AG04449 (cell line): ENCODE results near the gene ERVW-1.

ENCODE experiments used
- CTCF ChIA-PET: fragments of 350-600 bp; formaldehyde crosslinking; extraction: SDS; loops from one replicate; lab custom pipeline; 2021; ENCODE audit warnings: antibody characterized with exemption; lab: Yijun Ruan, JAX
- POLR2A ChIA-PET: fragments of 400-600, 350-600 bp; formaldehyde crosslinking; extraction: SDS; loops from one replicate; lab custom pipeline; 2020; ENCODE audit warnings: antibody characterized with exemption, inconsistent platforms; lab: Yijun Ruan, JAX
- DNase-seq: peaks from one replicate; pipeline ENCODE4 v3.0.0-alpha.2; 2010; ENCODE audit warnings: low read depth, low spot score
- H3K4me3 ChIP-seq: 2 replicates; pipeline ENCODE4 v1.5.1; 2011; ENCODE audit warnings: low read depth, mild to moderate bottlenecking, control low read depth, low read length
- TF ChIP-seq, protein P1 (sequence below): IDR thresholded peaks from one replicate; pipeline ENCODE4 v1.5.1; 2011; ENCODE audit warnings: mild to moderate bottlenecking, moderate library complexity, low read length, control low read depth, inconsistent platforms; ENCODE audit not compliant: insufficient read depth; ENCODE audit errors: missing control alignments

Gene ERVW-1

DNA sequence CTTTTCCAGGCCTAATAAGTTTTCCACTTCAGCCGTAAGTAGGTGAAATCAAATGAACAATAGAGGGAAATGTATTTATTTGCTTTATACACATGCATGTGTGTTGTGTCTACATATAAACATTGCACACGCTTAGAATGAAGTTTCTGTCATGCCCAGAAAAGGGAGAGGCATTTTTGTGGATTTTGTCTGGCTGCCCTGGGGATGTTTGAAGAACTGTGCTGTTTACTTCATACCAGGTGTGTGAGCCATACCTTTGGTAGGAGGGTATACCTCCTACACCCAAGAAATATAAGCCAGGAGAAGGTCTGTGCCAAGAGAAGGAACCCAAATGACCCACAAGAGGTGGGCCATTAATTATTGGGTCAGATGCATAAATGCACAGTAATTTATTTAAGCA, 17.6 kb downstream of the ERVW-1 start:
- POLR2A ChIA-PET, result interaction anchor here (1.5 kb wide), 1 partner anchor 13 kb away, joined by 7 read pairs; the partner anchor contains the start of gene GATAD1
- TF ChIP-seq, protein P1, sequence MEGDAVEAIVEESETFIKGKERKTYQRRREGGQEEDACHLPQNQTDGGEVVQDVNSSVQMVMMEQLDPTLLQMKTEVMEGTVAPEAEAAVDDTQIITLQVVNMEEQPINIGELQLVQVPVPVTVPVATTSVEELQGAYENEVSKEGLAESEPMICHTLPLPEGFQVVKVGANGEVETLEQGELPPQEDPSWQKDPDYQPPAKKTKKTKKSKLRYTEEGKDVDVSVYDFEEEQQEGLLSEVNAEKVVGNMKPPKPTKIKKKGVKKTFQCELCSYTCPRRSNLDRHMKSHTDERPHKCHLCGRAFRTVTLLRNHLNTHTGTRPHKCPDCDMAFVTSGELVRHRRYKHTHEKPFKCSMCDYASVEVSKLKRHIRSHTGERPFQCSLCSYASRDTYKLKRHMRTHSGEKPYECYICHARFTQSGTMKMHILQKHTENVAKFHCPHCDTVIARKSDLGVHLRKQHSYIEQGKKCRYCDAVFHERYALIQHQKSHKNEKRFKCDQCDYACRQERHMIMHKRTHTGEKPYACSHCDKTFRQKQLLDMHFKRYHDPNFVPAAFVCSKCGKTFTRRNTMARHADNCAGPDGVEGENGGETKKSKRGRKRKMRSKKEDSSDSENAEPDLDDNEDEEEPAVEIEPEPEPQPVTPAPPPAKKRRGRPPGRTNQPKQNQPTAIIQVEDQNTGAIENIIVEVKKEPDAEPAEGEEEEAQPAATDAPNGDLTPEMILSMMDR, result no peak

DNA sequence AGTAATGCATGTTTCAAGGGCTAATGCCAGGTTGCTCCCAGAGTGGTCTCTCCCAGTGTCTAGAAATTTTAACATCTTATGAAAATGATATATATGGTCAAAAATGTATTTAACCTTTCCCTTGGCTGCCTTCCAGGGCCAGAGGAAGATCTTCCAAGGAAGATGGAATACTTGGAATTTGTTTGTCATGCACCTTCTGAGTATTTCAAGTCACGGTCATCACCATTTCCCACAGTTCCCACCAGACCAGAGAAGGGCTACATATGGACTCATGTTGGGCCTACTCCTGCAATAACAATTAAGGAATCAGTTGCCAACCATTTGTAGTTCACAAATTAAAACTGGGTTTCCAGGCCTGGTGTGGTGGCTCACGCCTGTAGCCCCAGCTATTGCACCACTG, 21.5 kb downstream of the ERVW-1 start:
- CTCF ChIA-PET, result interaction anchor here (0.8 to 3.0 kb wide), 3 partner anchors 9 to 626 kb away, joined by 3 to 25 read pairs (median 3); partner anchors contain the start of gene GATAD1

More for the DNA sequence above, 17.6 kb downstream of the ERVW-1 start:
- no peak for DNase-seq
- no peak overlapping the region for H3K4me3 ChIP-seq
- CTCF ChIA-PET, result interaction anchor here (1.0 to 2.7 kb wide), 8 partner anchors 9 to 630 kb away, joined by 3 to 25 read pairs (median 8); partner anchors contain the start of genes GATAD1 and LRRD1

DNA sequence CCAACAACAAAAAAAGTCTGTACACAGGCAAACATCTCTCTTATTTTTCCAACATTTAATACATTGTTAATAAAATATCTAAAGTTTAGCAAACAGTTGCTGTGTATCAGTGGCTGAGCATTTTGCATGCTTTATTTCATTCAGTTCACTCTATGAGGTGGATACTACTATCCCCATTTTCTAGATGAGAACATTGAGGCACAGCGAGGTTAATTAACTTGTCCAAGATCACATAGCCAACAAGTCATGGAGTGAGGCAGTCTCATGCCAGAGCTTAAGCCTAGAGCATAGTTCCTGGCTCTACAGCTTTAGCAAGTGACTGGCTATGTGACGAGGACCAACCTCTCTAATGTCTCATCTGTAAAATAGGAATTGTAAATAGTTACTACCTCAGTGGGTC, 26.1 kb downstream of the ERVW-1 start:
- POLR2A ChIA-PET, result no interaction called here
- no peak for DNase-seq
- TF ChIP-seq, protein P1, result no peak
- H3K4me3 ChIP-seq, result no peak overlapping the region
- CTCF ChIA-PET, result interaction anchor here (3.8 kb wide), 1 partner anchor 9 kb away, joined by 25 read pairs; no protein-coding TSS in a partner anchor

More for the DNA sequence above, 21.5 kb downstream of the ERVW-1 start:
- TF ChIP-seq, protein P1, result no peak
- DNase-seq, result peak; percentile 46
- H3K4me3 ChIP-seq, result no peak overlapping the region
- POLR2A ChIA-PET, result no interaction called here

DNA sequence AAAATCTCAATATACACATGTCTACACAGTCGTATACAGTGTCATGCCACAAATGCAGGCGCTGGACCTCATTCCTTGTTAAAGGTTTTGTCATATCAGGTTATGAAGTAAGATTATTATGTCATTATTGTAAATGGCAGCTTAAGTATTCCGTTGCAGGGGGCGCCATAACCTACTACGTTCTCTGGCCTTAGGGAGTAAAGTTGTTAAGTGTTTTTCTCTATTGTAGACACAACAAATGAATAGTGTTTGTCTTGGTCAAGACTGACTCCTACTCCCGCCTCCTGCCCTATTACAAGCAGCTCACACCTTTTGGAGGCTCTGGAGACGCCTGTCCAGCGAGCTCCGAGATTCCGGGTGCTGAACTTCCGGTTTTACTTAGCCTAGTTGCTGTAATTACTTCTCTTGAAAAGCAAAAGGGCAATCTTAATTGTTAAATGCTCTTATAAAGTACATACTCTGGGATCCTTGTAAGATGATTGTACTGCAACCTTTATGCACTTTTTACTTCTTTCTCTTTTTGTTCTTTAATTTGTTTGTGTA, 29.5 kb downstream of the ERVW-1 start:
- ChIA-PET POLR2A (interaction anchor here (0.7 to 1.3 kb wide), 2 partner anchors 201 to 268 kb away, joined by 3 to 4 read pairs; no protein-coding TSS in a partner anchor), CTCF (interaction anchor here (0.5 to 6.4 kb wide), 25 partner anchors 9 to 618 kb away, joined by 3 to 121 read pairs (median 5); partner anchors contain the start of genes ANKIB1, CYP51A1, KRIT1 and LRRD1)
- no peak for DNase-seq
- H3K4me3 ChIP-seq, result peak overlapping the region; percentile 91
- TF ChIP-seq, protein P1, result peak; percentile 44

DNA sequence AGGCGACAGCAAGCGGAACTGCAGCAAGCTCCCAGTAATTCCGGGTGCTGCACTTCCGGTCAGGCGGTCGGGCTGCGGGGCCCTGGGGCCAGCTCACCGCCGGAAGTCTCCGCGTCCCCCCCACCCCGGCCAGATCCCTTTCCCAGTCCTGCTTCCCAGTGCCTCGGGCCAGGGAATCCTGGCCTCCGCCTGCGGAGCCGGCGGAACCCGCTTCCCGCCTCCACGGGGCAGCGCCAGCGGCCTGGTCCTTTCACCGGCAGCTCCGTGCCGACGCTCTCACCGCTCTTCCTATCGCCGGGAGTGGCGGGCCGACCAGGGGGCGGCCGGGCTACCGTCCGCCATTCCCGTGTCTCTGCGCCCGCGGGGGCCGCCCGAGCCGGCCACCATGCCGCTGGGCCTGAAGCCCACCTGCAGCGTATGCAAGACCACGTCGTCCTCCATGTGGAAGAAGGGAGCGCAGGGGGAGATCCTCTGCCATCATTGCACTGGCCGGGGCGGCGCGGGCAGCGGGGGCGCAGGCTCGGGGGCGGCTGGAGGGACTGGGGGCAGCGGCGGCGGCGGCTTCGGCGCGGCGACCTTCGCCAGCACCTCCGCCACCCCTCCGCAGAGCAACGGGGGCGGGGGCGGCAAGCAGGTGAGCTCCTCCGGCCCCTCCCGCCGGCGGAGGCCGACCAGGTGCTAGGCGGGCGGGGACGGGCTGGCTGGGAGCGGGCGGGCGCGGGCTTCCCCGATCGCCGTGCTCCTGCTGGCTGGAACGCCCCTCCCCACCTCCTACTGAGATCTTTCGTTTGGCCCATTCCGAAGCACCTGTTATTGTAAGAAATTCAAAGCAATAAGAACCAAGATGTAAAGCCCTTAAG, 30.2 kb downstream of the ERVW-1 start, which contains the start of gene GATAD1:
Gene GATAD1, plus strand, starts transcription at position 138 of the 860 bp plus-strand sequence. Its CDS starts 248 bp downstream, at position 386.
- H3K4me3 ChIP-seq, result peak within 1 kb of the TSS; percentile 91
- ChIA-PET CTCF (interaction anchor here (0.5 to 6.4 kb wide), 47 partner anchors 10 to 1401 kb away, joined by 3 to 121 read pairs (median 4); partner anchors contain the start of genes AKAP9, ANKIB1, CYP51A1 and KRIT1), POLR2A (interaction anchor here (0.7 to 1.3 kb wide), 5 partner anchors 13 to 1382 kb away, joined by 3 to 7 read pairs (median 4); partner anchors contain the start of genes ANKIB1, CYP51A1 and KRIT1)
- TF ChIP-seq, protein P1, result peak; percentile 86
- no peak for DNase-seq
